RPMI7951 (cell line): ENCODE measurements around the gene PTAFR. TPM values are rescaled to one million over a fixed set of nuclear protein-coding genes. Genes with fewer than 3 reads are reported as not detected.

Source experiments
- DNase-seq: peaks from one replicate; pipeline ENCODE4 v3.0.0-alpha.2; 2012; ENCODE audit warnings: low read depth
- total RNA-seq: library from RNA; depleted of rRNA; stranded (reverse); fragments of >200 nt; shearing (Covaris generic); gene quantifications from 2 replicates; pipeline ENCODE4 v1.2.3, GENCODE V29; 2014

PTAFR gene
- total RNA-seq, 1 experiment from 2014 or later, result 0.12 TPM

DNA sequence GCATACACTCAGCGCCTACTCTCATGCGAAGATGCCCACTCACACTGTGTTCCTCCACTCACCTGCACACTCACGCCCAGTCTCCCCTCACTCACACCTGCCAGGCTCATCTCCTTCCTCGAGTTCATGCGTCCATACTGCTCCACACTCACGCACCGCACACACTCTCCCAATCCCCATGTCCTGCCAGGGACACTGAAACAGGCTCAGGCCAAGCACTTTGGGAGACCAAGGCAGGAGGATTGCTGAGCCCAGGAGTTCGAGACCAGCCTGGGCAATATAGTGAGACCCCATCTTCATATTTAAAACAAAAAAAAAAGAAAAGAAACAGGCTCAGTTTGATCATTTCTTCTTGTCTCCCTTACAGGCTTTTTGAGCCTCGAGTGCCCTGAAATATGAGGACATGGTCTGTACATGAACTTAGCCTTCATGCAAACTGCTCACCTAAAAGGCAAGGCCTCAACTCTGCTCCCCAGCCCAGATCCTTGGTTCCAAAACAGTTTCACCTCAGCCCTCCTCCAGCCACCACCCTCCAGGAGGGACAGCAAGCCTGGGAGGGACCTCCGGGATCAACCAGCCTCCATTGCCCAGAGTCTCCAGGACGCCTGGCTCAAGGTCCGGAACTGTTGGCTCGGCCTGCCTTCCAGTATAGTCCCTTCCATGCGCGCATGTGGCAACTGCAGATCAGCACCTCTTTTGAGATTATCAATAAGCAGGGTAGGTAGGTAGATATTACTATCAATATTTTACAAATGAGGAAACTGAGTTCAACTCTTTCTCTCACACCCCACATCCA lies 2.4 kb upstream of the PTAFR start:
- no peak for DNase-seq

DNA sequence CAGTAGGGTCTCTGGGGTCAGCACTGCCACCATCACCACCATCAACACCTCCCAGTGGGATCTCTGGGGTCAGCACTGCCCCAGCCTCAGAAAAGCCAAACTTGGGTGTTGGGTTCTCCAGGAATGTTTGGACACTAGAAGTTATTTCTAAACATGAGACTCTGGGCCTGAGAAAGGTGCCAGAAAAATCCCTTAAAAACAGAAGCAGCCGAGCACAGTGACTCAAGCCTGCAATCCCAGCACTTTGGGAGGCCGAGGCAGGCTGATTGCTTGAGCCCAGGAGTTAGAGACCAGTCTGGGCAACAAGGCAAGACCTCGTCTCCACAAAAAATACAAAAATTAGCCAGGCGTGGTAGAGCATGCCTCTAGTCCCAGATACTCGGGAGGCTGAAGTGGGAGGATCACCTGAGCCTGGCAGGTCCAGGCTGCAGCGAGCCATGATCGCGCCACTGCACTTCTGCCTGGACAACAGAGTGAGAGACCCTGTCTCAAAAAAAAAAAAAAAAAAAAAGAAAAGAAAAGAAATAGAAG lies 470 bp downstream of the PTAFR start:
- DNase-seq, result no peak

DNA sequence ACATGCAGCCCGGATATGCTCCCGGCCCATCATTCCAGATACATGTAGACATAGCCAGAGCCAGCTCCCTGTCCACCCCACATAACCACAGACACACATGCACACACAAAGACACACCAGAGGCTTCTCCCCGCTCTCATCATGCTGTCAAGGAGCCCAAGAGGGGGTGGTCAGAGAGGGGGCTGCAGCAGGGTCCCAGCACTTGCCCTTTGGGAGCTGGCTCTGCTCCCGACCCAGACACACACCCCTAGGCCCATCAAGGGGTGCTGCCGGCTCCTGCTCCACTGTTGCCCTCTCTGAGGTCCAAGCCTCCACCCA lies 2.6 kb downstream of the PTAFR start:
- DNase-seq, result no peak

DNA sequence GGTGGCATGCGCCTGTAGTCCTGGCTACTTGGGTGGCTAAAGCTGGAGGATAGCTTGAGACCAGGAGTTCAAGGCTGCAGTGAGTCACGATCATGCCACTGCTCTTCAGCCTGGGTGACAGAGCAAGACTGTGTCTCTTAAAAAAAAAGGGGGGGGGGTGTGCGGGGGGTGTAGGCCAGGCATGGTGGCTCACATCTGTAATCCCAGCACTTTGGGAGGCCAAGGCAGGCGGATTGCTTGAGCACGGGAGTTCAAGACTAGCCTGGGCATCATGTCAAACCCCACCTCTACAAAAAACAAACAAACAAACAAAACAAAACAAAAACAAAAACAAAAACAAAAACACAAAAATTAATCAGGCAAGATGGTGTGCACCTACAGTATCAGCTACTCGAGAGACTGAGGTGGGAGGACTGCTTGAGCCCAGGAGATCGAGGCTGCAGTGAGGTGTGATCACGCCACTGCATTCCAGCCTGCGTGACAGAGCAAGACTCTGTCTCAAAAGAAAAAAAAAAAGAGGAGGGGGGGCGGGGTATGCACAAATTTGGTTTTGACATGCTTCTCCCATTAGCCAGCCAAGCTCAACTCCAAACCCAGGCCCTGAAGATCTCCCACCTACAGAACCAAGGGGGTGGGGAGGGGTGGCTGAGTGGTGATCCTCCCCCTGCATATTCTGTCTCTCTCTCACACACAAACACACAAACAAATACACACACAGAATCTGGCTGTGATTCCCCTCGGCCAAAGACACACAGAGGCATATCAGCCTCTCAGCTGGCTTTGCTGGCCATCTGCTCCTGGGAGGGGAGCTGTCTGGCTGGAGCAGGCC lies 3.1 kb downstream of the PTAFR start:
- peak; percentile 17 for DNase-seq

DNA sequence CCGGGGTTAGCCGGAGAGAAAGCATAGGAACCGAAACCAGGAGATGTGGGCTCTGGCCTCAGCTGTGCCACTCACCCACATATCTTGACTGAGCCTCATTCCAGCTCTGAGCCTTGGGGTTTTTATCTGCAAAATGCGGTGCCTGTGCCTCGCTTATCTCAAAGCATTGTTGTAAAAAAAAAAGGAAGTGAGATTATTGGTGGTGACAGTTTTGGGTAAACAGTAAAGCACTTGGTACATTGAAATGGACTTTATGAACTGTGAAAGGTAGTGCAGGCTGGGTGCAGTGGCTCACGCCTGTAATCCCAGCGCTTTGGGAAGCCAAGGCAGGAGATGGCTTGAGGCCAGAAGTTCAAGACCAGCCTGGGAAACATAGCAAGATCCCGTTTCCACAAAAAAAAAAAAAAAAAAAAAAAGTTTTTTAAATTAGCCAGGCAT lies 3.8 kb downstream of the PTAFR start:
- no peak for DNase-seq

DNA sequence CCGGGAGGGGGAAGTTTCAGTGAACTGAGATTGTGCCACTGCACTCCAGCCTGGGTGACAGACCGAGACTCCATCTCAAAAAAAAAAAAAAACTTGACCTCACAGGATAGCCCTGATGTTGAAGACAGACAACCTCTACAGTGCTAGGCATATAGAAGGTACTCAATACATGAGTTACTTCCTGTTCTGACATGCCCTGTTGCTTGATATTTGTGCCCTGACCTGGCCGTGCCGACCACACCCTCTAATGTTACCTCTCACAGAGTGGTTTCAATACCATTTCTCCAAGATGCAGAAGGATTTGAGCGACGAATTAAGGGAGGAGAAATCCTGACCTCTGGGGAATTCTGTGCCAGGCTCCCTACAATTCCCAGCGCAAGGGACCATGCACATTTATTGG lies 5.2 kb downstream of the PTAFR start:
- DNase-seq, result no peak

DNA sequence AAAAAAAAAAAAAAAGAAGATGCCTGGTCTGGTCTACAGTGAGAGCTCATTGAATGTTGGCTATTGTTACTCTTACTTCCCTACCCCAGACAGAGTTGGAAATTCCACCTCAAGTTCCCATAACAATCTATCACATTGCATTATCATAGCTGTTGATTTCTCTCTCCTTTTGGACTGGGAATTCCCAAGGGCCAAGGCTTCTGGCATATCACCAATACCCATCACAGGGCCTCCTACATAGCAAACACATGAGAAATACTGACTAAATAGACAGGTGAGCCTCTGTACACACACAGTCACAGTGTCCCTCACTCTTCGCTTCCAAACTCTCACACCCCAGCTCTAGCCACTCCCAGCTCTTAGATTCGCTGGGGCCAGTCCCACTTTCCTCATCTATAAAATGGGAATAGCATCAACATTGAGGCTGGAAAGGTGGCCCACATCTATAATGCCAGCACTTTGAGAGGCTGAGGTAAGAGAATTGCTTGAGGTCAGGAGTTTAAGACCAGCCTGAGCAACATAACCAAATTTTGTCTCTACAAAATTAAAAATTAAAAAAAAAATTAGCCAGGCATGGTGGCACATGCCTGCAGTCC lies 6.4 kb downstream of the PTAFR start:
- no peak for DNase-seq

DNA sequence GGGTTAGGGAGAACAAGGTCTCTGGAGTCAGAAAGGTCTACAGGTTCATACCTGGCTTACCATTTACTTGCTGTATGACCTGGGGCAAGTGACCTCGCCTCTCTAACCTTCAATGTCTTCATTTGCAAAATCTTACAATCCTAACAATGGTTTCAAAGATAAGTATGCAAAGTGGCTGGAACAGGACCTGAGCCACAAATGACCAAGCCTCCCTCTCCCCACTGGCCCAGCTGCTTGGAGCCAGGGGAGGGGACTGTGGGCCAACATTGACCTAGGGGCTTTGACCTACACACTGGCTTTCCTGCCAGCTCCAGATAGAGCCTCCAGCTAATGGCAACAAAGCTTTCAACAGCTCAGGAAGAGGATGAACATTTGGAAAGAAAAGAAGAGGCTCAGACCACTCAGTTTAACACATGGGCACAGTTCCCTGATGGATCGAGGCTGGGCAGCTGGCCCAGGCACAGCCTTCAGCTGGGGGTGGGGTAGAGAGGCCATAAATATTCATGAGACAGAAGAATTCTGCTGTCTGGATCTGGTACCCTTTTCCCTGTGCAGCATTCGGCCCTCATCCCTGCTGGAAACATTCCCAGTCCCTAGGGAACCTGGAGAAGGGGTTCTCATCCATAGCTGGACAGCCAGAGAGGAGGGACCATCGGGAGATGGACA lies 12.9 kb downstream of the PTAFR start:
- no peak for DNase-seq

DNA sequence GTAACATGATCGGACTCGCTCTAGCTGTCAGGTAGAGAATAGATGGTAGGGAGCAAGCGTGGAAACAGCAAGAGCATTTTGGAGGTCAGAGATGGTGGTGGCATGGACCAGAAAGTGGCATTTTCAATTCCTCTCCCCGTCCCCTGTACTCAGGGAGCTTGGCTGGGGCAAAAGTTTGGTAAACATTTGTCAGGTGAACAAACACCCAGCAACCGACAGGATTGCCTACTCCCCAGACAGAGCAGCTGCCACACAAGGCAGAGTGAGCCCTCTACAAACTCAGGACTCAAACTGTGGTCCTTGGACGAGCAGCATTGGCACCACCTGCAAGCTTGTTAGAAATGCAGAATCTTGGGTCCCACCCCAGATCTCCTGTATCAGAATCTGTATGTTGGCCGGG lies 14.3 kb downstream of the PTAFR start:
- DNase-seq, result no peak

DNA sequence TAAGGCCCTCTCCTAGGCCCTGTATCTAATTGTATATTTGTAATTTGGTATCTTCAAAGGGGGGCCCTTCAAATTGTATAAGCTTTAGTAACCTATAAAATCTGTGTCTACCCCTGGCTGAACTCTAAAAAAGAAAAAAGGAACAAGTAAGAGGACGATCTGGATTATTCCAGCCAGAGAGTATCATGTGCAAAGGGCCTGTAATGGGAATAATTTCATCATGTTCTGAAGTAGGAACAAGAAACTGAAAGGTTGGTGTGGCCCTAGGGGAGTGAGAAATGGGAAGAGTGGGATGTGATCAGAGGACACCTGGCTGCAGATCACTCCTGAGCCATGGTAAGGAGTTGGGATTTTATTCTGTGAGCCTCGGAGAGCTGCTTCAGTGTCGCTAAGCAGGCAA lies 14.7 kb downstream of the PTAFR start:
- DNase-seq, result no peak

DNA sequence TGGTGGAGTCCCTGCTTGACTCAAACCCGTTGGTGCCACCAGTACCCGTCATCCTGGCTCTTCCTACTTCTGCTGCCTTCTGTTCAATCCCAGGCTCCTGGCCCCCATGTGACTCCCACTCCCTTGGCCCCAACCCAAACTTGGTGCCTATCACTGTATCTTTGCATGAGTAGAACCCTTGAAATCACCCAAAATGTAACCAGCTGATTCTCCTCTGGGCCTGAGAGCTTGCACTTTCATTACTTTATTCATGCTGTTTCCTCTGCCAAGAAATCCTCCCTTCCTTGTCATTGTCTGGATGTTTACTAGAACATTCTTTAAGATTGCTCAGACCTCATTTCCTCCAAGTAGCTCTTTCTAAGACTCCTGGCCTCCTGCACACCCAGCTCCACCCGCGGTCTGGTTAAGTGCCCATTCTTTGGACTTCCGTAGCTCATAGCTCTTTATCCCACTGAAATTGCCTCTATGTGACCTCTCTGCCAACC lies 15.7 kb downstream of the PTAFR start:
- no peak for DNase-seq

DNA sequence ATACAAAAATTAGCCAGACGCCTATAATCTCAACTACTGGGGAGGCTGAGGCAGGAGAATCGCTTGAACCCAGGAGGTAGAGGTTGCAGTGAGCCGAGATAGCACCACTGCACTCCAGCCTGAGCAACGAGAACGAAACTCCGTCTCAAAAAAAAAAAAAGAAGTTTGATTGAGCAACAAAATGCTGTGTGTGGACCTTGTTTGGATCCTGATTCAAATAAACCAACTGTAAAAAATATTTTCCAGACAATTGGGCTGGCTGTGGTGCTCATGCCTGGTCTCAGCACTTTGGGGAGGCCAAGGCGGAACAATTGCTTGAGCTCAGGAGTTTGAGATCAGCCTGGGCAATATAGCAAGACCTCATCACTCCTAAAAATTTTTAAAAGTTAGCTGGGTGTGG lies 16.8 kb downstream of the PTAFR start:
- DNase-seq, result no peak

DNA sequence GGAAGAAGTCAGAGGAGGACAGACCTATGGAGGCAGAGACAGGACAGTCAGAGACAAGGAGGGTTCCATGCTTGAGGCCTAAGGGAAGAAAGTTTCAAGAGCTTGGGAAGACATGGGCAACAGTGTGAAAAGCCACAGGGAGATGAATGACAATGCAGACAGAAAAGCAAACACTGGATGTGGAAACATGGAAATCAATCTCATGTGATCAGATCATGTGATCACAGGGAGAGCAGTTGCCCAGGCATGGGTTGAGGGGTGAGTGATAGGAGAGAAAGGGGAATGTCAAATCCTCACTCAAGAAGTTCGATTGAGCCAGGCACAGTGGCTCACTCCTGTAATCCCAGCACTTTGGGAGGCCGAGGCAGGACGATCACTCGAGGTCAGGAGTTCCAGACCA lies 17.2 kb downstream of the PTAFR start:
- DNase-seq, result no peak

DNA sequence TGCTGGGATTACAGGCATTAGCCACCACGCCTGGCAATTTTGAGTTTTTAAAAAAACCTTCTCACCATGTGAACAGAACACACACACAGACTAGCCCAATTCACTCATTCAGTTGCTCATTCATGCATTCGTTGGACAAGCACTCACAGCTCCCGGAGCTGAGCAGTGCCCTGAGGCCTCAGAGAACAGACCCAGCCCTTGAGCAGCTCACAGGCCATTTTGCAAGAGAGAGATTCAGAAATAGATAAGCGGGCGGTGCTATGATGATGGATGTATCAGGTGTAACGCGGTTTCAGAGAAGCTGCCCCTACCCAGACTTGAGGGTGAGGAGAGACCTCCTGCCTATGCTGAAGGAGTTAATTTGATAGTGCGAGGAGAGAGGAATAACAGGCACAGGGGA lies 18.6 kb downstream of the PTAFR start:
- no peak for DNase-seq

DNA sequence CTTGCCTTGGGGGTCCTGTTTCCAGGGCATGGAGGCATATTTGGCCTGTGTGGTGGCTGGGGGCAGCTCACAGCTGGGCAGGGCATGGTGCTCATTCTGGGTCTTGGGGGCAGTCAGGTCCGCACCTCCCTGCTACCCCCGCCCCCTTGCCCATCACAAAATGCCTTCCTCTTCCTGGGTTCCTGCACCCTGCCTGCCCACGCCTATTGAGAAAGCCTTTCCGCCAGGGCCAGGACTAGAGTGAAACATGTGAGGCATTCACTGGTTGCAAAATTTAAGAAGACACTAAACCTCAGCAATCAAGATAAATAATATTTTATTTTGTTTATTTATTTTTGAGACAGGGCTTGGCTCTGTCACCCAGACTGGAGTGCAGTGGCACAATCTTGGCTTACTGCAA lies 19.7 kb downstream of the PTAFR start:
- no peak for DNase-seq

DNA sequence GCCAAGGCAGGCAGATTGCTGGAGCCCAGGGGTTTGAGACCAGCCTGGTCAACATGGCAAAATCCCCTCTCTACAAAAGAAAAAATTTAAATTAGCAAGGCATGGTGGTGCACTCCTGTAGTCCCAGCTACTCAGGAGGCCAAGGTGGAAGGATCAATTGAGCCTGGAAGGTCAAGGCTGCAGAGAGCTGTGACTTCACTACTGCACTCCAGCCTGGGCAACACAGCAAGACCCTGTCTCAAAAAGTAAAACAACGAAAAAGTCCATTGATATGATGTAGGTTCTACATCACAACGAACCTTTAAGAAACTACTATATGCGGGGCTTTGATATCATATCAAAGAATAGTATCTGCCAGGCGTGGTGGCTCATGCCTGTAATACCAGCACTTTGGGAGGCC lies 20.9 kb downstream of the PTAFR start:
- no peak for DNase-seq

DNA sequence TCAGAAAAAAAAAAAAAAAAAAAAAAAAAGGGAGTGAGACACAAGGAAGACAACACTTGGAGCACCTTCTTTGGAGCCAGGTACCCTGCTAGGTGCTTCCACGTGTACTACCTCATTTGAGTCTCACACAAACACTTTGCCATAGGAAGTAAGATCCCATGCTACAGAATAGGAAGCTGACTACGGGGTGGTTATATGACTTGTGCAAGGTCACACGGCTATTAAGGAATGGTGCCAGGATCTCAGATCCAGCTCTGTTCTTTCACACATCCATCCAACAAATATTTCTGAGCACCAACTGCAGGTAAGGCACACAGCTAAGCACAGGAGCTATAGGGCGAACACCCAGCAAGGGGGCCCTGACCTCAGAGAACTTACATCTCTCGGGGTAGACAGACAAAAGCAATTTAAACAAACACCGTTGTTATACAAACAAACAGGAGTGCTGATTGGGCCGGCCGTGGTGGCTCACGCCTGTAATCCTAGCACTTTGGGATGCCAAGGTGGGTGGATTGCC lies 22.4 kb downstream of the PTAFR start:
- no peak for DNase-seq

DNA sequence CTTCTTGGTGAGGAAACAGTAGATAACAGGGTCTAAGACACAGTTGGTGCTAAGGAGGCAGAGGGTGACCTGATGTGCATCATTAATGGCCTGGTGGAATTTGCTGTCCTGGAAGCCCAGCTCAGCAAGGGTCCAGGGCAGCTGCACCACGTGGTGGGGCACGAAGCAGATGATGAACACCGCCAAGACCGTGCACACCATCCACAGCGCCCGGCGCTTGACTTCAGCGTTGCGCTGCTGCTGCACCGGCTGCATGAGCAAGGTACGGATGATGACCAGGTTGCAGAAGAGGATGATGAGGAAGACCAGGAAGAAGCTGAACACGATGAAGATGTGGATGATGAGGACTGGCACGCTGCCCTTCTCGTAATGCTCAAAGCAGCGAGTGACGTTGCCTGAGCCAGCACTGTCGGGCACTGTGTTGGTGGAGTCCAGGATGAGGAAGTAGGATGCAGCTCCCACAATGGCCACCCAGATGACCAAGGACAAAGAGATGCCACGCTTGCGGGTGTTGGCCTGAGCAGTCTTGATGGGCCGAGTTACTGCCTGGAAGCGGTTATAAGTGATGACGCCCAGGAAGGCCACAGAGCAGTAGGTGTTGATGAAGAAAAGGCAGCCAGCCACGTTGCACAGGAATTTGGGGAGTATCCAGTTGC lies 26.2 kb downstream of the PTAFR start:
- DNase-seq, result no peak

DNA sequence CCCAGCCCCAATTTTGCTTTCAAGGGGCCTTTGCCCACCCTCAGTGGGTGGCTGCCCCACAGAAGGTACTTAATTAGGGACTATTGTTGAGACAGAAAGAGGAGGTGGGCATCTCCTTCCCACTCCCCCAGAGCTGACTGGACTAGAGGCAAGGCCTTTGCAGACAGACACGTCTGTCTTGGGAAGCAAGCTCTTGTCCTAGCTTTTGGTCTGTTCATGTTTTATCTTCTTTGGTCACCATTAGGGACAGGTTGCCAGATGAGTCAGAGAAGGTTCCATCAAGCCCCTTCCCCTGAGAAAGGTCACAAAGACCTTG lies 27.7 kb downstream of the PTAFR start:
- DNase-seq, result no peak

DNA sequence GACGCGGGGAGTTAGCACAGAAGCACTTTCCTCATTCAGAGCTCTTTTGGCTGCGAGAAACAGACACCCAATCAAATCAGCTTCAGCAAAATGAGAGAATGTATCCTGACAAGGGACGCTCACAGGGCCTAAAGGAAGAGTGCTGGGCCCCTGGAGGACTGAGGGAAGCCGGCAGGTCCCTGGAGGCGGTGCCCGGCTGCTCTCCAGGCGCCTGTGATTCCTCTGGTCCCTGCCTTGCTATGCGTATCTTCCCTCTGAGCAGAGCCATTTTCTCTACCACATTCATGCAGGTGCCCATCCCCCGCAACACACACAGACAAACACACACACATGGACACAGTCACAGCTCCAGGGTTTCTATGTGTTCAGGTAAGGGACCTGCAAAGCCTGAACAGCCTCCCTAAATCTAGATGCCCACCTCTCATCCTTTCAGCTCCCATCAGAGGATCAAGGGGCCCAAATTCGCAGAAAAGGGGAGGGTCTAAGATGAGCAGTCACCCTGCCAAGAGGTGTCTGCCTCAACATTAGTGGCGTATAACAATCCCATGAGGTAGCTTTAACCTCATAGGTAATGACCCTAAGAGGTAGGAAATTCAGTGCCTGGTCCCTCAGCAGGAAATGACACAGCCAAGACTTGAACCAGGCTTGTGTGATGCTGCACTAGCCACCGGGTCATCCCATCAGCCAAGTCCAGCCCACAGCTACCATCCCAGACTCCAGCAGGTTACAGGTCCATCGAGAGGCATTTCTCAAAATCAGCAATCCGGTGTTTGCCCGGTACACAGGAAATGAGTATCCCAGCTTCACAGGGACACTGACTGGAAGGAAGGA lies 29.0 kb downstream of the PTAFR start:
- no peak for DNase-seq

DNA sequence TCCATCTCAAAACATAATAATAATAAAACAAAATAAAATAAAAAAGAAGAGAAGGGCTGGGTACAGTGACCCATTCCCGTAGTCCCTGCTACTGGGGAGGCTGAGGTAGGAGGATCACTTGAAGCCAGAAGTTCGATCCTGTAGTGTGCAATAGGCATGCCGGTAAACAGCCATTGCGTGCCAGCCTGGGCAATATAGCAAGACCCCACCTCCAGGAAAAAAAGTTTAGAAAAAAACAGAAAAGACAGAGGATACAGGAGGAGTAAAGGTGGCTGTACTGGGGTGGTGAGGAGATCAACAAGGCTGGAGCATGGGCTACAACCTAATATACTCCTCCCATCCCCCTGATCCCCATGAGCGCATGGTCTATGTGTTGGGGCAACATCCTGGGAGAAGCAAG lies 30.8 kb downstream of the PTAFR start:
- DNase-seq, result no peak
